Measurements from ENCODE around the gene LGALS12.
"Not testable (repeated sequence)": the region's sequence is repeated elsewhere in the genome, so short reads cannot be mapped to it uniquely, and the experiment has no call there.

Gene LGALS12

DNA sequence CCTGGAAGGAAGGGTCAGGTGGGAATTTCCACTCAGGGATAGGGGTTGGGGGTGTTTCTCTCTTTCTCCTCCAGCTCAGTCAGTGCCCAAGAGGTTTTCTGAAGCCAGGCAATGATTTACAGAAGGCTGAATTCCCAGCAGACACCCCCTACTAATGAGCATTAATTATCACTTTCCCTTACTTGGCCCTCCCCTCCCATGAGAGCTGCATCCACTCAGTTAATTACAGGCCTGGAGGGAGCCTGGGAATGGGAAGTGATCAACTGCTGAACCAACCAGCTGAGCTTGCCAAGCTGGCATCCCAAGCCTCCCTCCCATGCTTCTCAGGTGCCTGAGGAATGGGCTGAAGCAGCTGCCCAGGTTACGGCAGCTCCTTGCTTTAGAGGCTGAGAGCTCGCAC is 992 bp downstream of the LGALS12 start:
- no peak for DNase-seq

DNA sequence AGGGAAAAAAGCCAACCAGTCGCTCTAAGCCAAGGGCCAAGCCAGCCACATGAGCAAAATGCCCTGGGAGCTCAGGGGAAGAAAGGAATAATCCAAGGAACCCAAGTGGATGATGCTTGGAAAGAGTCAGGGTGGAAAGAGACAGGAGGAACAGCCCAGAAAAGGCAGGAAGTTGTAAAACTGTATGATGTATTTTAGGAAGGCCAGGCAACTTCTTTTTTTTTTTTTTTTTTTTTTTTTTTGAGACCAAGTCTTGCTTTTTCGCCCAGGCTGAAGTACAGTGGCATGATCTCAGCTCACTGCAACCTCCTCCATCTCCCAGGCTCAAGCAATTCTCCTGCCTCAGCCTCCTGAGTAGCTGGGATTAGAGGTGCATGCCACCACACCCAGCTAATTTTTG is 1.6 kb downstream of the LGALS12 start:
- DNase-seq = no peak

DNA sequence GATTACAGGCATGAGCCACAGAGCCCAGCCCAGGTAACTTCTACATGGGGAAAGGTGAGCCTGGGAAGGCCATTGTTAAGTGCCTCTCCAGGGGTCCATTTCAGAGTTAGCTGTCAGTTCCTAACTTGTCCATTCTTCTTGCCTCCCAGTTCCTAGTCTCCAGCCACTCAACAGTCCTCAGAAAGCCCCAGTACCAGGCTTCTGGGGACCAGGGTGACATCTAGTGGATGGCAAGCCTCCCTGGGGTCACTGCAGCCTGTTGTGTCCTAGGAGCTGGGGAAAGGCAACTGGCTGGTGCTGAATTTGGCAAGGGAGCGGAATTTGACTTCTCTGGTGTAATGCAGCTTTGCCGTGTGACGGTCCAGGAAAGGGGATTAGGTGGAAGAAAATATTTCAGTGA is 2.1 kb downstream of the LGALS12 start:
- no peak for DNase-seq

DNA sequence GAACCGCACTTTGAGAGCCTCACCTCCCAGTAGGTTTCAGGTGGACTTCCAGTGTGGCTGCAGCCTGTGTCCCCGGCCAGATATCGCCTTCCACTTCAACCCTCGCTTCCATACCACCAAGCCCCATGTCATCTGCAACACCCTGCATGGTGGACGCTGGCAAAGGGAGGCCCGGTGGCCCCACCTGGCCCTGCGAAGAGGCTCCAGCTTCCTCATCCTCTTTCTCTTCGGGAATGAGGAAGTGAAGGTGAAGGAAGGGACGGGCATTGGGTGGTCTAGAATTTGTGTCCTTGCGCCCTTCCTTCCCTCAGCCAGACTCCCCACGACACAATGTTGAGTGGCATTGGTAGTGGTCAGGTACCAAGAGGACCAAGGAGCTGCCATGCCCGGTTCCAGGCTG is 2.9 kb downstream of the LGALS12 start:
- no peak for DNase-seq

DNA sequence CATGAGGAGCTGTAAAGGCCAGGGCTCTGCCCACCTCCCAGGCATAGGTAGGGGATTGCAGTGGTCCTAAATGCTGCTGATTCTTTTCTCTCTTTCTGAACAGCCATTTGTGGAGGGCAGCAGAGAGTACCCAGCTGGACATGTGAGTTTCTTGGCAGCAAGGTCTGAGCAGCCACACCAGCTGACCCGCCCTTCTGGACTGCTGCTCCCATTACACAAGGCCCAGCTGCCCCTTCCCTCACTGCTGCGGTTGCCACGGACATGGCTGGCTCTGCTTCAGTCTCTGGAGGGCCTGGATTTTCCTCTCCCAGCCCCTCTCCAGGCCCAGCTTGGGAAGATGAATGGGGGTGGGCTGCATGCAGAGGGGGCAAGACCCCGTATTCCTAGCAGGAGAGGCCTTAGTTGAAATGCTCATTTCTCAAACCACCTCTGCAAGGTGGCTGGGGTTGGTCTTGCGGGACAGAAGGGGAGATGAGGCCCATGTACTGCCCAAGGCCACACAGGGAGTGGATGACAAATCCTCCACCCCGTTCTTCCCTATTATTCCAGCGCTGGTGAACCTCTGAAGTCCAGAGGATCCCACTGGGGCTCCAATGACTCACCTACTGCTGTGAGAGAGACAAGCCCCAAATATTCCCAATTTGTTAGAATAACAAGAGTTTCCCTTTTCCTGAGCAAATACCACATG is 4.6 kb downstream of the LGALS12 start:
- no peak for DNase-seq

DNA sequence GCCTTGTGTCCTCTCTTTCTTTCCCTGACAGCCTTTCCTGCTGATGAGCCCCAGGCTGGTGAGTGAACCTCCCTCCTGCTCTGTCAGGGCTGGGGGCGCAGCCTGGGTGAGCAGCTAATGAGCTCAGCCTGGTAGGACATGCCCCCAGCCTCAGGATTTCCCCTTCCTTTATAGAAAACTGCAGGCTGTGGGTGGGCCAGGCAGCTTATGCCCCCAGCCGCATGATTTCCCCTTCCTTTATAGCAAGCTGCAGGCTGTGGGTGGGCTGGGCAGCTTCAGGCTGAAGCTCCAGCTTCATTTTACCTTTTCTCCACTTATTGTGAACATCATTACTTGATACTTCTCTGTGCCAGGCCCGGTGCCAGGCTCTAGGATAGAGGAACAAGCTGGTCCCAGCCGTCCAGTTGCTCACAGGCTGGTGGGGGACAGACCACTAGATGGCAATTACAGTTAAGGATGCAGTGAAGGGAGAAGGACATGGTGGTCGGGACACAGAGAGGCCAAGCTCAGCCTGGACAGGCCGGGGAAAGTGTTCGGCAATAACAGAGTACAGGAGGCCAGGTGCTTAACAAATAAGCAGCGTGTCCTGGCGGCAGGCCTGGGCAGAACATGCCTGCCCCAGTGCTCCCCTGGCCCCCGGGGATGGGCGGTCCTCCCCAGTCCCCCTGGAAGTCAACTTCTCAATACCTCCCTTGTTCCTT is 5.3 kb downstream of the LGALS12 start:
- DNase-seq = no peak

DNA sequence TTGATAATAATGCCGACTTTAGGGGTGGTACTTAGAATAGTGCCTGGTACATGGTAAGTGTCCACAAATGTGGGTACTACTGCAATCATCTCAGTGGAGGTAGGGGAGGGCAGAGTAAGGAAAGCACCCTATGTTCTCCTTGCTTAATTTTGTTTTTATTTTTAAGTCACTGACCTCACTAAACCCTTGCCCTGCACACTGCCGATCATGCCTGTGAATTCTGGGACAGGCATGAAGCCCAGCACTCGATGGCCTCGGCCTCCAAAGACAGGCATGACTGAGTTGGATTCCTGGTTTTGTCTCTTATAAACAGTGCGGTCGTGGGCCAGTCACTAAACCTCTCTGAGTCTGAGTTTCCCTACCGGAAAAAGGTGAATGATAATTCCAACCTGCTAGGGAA is 6.9 kb downstream of the LGALS12 start:
- no peak for DNase-seq

DNA sequence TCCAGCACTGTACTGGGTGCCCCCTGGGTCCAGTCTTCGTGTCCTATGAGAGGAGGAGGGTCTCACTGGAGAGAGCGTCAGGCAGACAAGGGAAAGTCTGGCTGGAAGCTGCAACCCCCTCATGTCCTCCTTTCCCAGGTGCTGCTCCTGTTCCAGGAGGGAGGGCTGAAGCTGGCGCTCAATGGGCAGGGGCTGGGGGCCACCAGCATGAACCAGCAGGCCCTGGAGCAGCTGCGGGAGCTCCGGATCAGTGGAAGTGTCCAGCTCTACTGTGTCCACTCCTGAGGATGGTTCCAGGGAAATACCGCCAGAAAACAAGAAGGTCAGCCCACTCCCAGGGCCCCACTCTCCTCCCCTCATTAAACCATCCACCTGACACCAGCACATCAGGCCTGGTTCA is 10.2 kb downstream of the LGALS12 start:
- DNase-seq = no peak

DNA sequence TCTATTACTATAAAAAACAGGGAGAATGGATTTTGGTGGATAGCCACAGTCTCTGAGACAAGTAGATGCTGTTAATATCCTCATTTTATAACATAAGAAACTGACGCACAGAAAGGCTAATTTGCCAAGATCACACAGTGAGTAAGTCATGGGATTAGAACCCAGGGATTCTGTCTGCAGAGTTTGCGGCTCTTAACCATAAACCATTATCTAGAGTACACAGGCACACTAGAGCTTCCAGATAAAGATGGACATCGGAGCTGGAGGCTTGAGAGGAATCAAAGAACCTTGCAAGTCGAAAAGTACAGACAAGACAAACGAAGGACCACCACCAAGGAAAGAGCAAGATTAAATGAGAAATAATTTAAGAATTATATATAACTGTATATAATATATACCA is 11.3 kb downstream of the LGALS12 start:
- DNase-seq = no peak

DNA sequence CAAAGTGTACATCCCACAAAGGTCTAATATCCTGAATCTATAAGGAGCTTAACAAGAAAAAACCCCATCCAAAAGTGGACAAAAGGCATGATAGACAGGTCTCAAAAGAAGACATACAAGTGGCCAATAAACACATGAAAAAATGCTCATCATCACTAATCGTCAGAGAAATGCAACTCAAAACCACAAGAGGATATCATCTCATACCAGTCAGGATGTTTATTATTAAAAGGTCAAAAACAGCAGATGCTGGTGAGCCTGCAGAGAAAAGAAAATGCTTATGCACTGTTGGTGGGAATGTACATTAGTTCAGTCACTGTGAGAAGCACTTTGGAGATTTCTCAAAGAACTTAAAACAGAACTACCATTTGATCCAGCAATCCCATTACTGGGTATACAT is 12.7 kb downstream of the LGALS12 start:
- no peak for DNase-seq

DNA sequence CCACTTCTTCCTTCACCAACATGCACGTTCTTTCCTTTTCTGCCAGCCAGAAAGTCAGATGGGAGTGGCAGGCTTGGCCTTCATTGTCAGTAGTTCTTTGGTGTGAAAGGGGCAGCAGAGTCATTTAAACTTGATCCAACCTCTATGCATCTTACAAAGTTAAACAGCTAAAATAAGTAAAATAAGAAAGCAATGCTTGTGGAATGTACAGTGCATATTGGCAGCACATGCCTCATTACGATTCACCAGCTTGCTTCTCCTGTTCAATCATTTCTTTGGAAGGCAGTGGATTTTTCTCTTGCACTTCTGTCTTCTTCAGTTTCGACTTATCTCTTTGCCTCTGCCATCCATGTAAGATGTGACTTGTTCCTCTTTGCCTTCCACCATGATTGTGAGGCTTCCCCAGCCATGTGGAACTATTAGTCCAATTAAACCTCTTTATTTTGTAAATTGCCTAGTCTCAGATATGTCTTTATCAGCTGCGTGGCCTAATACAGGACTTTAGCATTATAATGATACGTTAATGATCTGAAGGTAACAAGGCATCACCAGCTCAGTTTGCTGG is 14.8 kb downstream of the LGALS12 start:
- no peak for DNase-seq

DNA sequence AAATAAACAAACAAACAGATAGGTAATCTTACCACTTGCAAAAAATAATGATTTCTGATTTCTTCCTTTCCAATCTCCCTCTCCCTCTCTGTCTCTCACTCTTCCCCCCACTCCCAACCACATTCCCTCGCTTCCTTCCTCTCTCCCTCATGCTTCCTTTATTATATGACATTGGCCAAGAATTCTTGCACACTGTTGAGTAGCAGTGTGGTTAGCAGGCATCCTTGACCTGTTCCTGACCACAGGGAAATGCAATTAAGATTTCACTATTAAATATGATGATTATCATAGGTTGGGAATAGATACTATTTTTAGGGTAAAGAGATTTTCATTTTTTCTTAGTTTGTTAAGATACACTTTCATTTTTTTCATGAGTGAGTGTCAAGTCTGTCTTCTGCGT is 16.0 kb downstream of the LGALS12 start:
- DNase-seq = no peak

DNA sequence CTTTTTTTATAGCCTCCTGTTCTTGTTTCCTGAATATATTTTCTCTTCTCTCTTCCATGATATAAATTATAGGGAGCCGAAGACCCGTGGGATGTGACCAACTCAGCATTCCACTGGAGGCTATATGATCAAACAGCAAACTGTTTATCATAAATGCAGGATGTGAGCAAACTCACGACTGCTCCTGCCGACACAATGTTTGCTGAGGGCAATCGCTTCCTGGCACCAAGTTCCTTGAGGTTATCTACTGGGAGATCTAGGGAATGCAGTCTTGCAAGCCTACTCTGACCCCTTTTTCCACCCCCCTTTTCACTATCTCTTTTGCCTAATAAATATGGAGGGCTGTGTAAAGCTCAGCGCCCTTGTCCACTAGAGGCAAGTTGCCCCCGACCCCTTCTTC is 17.3 kb downstream of the LGALS12 start:
- no peak for DNase-seq

DNA sequence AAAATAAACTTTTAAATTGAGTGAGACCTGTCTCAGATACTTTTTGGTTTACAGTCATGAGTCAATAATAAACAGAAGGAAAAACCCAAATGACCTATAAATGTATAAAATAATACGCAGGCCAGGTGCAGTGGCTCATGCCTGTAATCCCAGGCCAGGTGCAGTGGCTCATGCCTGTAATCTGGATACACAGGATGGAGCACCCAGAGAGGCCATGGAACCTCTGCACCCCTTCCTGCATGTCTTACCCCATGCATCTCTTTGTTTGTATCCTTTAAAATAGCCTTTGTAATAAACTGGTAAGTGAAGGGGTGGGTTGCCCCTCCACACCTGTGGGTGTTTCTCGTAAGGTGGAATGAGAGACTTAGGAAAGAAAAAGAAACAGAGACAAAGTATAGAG is 21.8 kb downstream of the LGALS12 start:
- DNase-seq = no peak

DNA sequence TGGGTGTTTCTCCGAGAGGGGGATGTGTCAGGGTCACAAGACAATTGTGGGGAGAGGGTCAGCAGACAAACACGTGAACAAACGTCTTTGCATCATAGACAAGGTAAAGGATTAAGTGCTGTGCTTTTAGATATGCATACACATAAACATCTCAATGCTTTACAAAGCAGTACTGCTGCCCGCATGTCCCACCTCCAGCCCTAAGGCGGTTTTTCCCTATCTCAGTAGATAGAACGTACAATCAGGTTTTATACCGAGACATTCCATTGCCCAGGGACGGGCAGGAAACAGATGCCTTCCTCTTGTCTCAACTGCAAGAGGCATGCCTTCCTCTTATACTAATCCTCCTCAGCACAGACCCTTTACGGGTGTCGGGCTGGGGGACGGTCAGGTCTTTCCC is 22.3 kb downstream of the LGALS12 start:
- not testable (repeated sequence) for DNase-seq

DNA sequence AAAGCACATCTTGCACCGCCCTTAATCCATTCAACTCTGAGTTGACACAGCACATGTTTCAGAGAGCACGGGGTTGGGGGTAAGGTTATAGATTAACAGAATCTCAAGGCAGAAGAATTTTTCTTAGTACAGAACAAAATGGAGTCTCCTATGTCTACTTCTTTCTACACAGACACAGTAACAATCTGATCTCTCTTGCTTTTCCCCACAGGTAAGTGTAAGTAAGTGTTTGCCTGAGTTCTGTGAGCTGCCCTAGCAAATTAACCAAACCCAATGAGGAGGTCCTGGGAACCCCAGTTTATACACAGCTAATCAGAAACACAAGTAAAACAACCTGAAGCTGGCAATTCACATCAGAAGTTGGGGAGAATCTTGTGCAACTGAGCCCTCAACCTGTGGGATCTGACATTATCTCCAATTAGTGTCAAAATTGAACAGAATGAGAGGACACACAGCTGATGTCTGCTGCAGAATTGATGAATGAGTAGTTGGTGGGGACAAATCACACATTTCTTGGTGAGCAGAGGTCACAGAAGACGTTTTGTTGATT is 22.9 kb downstream of the LGALS12 start:
- DNase-seq = not testable (repeated sequence)

DNA sequence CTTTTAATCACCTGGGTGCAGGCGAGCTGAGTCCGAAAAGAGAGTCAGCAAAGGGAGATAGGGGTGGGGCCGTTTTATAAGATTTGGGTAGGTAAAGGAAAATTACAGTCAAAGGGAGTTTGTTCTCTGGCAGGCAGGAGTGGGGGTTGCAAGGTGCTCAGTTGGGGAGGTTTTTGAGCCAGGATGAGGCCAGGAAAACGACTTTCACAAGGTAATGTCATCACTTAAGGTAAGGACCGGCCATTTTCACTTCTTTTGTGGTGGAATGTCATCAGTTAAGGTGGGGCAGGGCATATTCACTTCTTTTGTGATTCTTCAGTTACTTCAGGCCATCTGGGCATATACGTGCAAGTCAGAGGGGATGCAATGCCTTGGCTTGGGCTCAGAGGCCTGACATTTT is 23.5 kb downstream of the LGALS12 start:
- not testable (repeated sequence) for DNase-seq

DNA sequence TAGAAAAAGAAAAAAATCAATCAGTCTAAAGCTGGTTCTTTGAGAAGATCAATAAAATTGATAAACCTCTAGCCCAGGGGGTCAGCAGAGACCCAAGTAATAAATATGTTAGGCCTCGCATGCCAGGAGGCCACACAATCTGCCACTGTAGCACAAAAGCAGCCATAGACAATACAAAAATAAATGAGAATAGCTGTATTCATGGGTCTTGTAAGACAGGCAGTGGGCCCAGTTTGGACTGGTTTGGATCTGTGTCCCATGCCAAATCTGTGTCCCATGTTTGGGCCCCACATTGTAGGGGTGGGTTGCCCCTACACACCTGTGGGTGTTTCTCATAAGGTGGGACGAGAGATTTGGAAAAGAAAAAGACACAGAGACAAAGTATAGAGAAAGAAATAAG is 24.1 kb downstream of the LGALS12 start:
- DNase-seq = no peak

DNA sequence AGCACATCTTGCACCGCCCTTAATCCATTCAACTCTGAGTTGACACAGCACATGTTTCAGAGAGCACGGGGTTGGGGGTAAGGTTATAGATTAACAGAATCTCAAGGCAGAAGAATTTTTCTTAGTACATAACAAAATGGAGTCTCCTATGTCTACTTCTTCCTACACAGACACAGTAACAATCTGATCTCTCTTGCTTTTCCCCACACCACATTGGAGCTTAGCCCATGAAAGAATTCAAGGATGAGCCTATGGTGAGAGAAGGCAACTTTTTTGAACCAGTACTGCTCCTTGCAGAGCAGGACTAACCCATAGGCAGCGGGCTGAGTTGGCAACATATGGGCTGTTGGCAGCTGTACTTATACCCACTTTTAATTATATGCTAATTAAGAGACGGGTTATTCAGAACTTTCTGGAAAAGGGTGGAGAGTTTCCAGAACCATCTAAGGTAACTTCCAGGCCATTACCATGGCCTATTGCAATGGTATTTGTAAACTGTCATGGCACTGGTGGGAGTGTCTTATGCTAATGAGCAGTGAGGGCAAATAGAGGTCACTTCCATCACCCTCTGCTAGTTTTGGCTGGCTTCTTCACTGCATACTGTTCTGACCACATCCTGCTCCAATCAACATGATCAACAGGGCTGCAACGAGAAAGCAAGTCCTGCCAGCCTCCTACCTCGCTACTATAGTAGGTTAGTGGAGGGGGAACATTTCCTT is 25.3 kb downstream of the LGALS12 start:
- DNase-seq = peak; percentile 30

DNA sequence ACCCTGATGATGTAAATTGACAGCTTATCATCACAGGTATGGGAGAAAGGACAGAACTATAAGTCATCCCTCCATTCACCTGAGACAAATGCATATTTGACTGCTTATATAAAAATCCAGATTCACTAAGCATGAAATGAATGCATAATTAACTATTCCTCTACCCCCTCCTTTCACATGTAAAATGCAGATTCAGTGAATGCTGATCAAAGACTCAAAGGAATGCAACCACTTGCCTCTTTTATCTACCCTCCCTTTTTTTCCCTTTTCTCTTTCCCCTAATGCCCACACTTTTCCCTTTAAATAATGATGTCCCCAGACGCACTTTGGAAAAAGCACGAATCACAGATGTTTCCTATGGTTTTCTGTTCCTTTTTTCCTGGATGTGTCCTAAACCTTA is 26.2 kb downstream of the LGALS12 start:
- no peak for DNase-seq

DNA sequence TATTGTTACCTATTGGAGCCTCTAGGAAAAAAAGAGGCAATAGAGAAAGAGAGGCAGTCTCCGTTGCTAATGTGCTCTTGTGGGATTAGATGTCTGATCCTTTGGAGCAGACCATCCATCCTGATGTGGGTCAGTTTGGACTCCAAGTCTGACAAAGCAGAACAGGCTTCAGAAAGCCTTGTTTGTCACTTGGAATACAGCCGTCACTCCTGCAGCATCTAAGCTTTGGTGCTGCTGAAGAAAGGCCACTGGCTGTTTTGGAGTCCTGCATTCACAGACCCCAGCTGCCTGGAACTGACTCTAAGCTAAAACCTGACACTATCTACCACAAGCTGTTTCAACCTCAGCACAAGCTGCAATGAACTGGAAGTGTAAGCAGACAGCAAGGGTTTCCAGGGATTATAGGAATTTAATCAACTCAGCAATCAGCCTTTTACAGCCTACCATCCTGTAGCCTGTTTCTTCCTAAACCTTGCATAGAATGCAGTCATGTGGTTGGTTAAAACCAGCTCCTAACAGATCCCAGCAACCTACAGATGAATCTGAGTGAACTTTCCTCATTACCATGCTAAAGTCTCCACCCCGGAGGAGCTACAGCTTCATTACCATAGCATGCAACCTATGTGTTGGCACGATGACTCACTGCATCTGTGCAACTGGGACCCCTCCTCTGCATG is 27.1 kb downstream of the LGALS12 start:
- DNase-seq = no peak

DNA sequence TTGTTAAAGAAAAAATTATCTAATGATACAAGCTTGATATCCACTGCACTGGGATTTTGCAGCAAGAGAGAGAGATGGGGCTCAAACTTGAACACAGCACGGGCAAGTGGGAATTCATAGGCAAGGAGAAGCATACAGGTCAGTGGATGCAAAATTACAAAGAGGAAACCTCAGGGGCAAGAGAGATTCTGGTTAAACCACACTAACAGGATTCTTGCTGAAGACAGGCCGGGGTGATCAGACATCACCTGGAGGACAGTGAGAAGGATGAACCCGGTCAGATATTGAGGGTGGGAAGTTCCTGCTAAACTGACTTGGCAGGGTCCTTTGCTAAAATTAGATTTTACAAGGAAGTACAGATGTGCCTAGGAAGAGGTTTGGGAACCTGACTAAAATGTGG is 28.2 kb downstream of the LGALS12 start:
- DNase-seq = no peak

DNA sequence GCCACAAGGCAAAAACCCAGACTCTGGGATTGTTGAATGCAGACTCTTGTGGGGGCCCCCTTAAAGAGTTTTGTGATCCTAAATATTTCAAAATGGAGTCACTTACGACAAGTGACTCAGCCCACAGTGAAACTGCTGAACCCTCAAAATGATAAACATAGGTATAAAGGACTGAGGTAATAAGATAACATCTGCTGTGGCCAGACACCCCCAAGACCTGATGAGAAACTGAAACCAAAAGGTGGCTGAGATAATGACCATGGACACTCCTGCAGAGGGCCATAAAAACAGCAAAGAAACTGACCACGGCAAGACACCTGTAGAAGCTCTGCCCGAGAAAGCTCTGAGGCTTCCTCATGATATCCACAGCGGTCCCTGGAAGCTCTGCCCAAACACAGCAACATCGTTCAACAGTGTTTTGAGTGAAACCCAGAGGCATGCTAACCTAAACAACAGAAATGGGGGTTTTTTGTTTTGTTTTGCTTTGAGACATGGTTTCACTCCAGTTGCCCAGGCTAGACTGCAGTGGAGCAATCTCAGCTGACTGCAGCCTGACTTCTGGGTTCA is 29.1 kb downstream of the LGALS12 start:
- DNase-seq = no peak
